ENCODE measurements around the gene RNF8. TPM values are rescaled to one million over a fixed set of nuclear protein-coding genes. Genes with fewer than 3 reads are reported as not detected.
"Not testable (repeated sequence)": the region's sequence is repeated elsewhere in the genome, so short reads cannot be mapped to it uniquely, and the experiment has no call there.

Gene RNF8
- total RNA-seq, 3 donors from 2014 or later (not counting 1 experiment from before 2014, with no cell fraction given) = 11.4 to 18.2 (median 14.0) TPM

DNA sequence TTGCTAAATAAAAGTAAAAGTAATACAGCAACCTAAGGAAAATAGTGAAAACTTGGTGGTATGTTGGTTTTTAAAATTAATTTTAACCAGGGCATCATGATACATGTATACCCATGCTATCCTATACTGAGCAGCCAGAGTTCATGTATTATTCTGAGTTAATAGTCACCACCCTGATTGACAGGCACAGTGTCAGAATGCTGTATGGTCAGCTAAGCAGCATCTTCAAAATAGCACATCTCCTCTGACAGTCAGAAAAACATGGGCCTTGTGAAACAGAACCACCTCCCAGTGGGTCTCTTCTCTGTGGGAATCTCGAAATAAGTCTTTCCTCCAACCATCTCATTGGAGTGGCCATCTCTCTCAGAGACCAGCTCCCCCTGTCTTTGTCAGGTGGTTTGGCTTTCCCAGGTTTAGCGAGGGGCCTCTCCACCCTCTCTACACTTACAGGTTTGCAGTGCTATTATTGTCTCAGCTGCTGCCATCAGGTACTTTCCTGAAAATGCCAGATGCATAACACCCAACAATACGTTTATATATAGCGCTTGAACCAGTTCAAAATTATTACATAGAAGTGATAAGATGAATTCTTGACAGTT, 47.1 kb upstream of the RNF8 start:
- Histone ChIP-seq H3K4me3 (ENCODE audit: low read length) (no peak overlapping the region), H3K4me1 (ENCODE audit: control insufficient read depth, insufficient read depth, low read length) (no peaks in the 10 kb centered on the region), H3K27me3 (ENCODE audit: control insufficient read depth, insufficient read depth, low read length) (no peaks in the 10 kb centered on the region), H3K9me3 (ENCODE audit: control insufficient read depth, insufficient read depth, low read length) (no peaks in the 10 kb centered on the region), H3K36me3 (ENCODE audit: control insufficient read depth, insufficient read depth, low read length) (peaks cover 30% of the 10 kb centered on the region), H3K27ac (ENCODE audit: low read length) (no peak overlapping the region)
- Mint-ChIP-seq H3K27ac (no peak overlapping the region), H3K9me3 (no peaks in the 10 kb centered on the region), H3K4me3 (no peak overlapping the region), H3K27me3 (ENCODE audit: low read depth in 2 of 2) (no peaks in the 10 kb centered on the region), H3K4me1 (no peaks in the 10 kb centered on the region), H3K36me3 (peaks cover 16% of the 10 kb centered on the region)
- no peak for ATAC-seq
- 100% methylated on average over 2 of the region's 4 CpGs for WGBS (ENCODE audit: insufficient coverage)
- no peak for DNase-seq
- intact Hi-C loops (cut with micrococcal nuclease) = no loop called here
- no peak for TF ChIP-seq CTCF (IDR thresholded peaks at IDR 0.05)

GRCh38 chr6:37307484-37307883, 46.3 kb upstream of the RNF8 start:
- H3K9me3 Mint-ChIP-seq; H3K9me3 ChIP-seq (ENCODE audit: control insufficient read depth, insufficient read depth, low read length); H3K27me3 ChIP-seq (ENCODE audit: control insufficient read depth, insufficient read depth, low read length); H3K27ac ChIP-seq (ENCODE audit: low read length); intact Hi-C loops (cut with micrococcal nuclease); ATAC-seq; DNase-seq; H3K4me3 Mint-ChIP-seq; H3K4me1 Mint-ChIP-seq; H3K27me3 Mint-ChIP-seq (ENCODE audit: low read depth in 2 of 2); H3K27ac Mint-ChIP-seq; H3K4me3 ChIP-seq (ENCODE audit: low read length); H3K4me1 ChIP-seq (ENCODE audit: control insufficient read depth, insufficient read depth, low read length): not testable (repeated sequence)
- WGBS (ENCODE audit: insufficient coverage) = 97% methylated on average over 10 of the region's 10 CpGs
- H3K36me3 ChIP-seq (ENCODE audit: control insufficient read depth, insufficient read depth, low read length) = peaks cover 26% of the 10 kb centered on the region
- H3K36me3 Mint-ChIP-seq = peaks cover 16% of the 10 kb centered on the region

DNA sequence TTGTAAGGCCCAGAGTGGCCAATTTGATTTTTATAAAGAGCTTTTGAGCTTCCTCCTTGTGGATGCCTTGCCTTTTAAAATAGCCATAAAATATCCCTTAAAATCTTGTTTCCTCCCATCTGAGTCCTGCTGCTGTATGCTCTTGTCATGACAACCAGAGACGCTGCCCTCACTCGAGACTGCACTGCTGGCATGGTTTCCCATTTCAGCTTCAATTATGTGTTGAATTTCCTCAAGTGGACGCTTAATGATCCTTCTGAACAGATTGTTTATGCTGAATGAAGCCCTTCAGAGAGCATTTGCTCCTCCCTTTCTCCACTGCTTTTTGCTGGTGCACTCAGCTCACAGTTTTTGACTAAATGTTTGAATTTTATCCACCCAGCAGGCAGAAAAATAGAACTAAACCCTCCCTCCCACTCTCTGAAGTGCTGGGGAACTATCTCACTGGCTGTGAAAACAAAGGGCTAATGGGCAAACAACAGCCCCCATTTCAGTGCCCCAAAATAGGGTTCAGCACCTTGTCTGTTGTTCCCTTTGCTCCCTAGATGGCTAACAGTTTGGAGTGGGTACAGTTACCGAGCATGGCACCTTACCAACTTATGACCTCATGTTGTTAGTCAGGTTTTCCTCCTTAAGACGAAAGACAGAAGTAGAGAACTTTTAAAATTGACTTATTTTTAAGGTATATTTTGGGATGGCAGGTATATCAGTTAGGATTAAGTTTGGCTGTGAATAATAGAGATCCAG, 45.5 kb upstream of the RNF8 start:
- TF ChIP-seq CTCF (IDR thresholded peaks at IDR 0.05) = no peak
- Mint-ChIP-seq H3K27me3 (ENCODE audit: low read depth in 2 of 2) (no peaks in the 10 kb centered on the region), H3K27ac (no peak overlapping the region), H3K9me3 (no peaks in the 10 kb centered on the region), H3K4me3 (no peak overlapping the region), H3K4me1 (no peaks in the 10 kb centered on the region), H3K36me3 (peaks cover 9% of the 10 kb centered on the region)
- Histone ChIP-seq H3K4me1 (ENCODE audit: control insufficient read depth, insufficient read depth, low read length) (no peaks in the 10 kb centered on the region), H3K4me3 (ENCODE audit: low read length) (no peak overlapping the region), H3K36me3 (ENCODE audit: control insufficient read depth, insufficient read depth, low read length) (peaks cover 24% of the 10 kb centered on the region), H3K9me3 (ENCODE audit: control insufficient read depth, insufficient read depth, low read length) (no peaks in the 10 kb centered on the region), H3K27ac (ENCODE audit: low read length) (no peak overlapping the region), H3K27me3 (ENCODE audit: control insufficient read depth, insufficient read depth, low read length) (no peaks in the 10 kb centered on the region)
- intact Hi-C loops (cut with micrococcal nuclease) = no loop called here
- DNase-seq = no peak
- WGBS (ENCODE audit: insufficient coverage) = 91% methylated on average over 5 of the region's 5 CpGs
- no peak for ATAC-seq

DNA sequence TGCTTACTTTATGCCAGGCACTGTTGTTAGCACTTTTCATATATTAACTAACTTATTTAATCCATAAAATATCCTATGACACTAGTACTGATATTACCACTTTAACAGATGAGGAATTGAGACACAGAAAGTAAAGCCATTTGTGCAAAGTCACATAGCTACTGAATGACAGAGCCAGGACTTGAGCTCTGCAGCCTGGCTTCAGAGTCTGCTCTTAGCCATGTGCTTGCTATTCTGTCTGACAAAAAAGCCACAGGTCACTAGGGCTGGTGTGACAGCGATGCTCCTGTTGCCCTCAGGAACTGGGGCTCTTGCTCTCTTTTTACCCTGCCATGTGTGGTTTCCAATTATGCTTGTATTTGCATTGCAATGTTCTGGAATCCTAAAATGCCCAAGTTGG, 44.7 kb upstream of the RNF8 start:
- H3K27me3 Mint-ChIP-seq (ENCODE audit: low read depth in 2 of 2) = no peaks in the 10 kb centered on the region
- intact Hi-C loops (cut with micrococcal nuclease) = no loop called here
- no peak for DNase-seq
- Histone ChIP-seq H3K27ac (ENCODE audit: low read length) (no peak overlapping the region), H3K9me3 (ENCODE audit: control insufficient read depth, insufficient read depth, low read length) (no peaks in the 10 kb centered on the region), H3K4me1 (ENCODE audit: control insufficient read depth, insufficient read depth, low read length) (no peaks in the 10 kb centered on the region), H3K27me3 (ENCODE audit: control insufficient read depth, insufficient read depth, low read length) (no peaks in the 10 kb centered on the region), H3K36me3 (ENCODE audit: control insufficient read depth, insufficient read depth, low read length) (peaks cover 21% of the 10 kb centered on the region), H3K4me3 (ENCODE audit: low read length) (no peak overlapping the region)
- peaks cover under 1% of the 10 kb centered on the region for H3K36me3 Mint-ChIP-seq
- no peak overlapping the region for H3K4me3 Mint-ChIP-seq
- H3K9me3 Mint-ChIP-seq = no peaks in the 10 kb centered on the region
- 78% methylated on average over 1 of the region's 1 CpG for WGBS (ENCODE audit: insufficient coverage)
- no peak for ATAC-seq
- H3K27ac Mint-ChIP-seq = no peak overlapping the region
- H3K4me1 Mint-ChIP-seq = no peaks in the 10 kb centered on the region
- TF ChIP-seq CTCF (IDR thresholded peaks at IDR 0.05) = no peak

Data from natural killer cell (primary cell).